SK-N-SH treated with all-trans-retinoic acid at 6 μM for 48 hours (cell line): ENCODE data around the gene DNAAF1.

ENCODE experiments used
- ATAC-seq: fragments of 200-7000 bp; cut with Tn5 transposase; 3 replicates; pipeline ENCODE4 v1.9.1; 2020; ENCODE audit warnings: mild to moderate bottlenecking, moderate library complexity
- BACH2 ChIP-seq: fragments of 250-450 bp; sonication (Bioruptor Pico); IDR thresholded peaks from 2 replicates; pipeline ENCODE4 v1.9.0; 2021; ENCODE audit warnings: mild to moderate bottlenecking, borderline replicate concordance
- CSDC2 ChIP-seq: fragments of 250-450 bp; sonication (Bioruptor Pico); IDR thresholded peaks from 2 replicates; pipeline ENCODE4 v1.5.0; 2020; ENCODE audit warnings: mild to moderate bottlenecking, moderate library complexity
- ESRRG ChIP-seq: fragments of 250-450 bp; sonication (Bioruptor Pico); IDR thresholded peaks from 2 replicates; pipeline ENCODE4 v1.6.1; 2021; ENCODE audit warnings: mild to moderate bottlenecking
- GLIS3 ChIP-seq: fragments of 250-450 bp; sonication (Bioruptor Pico); IDR thresholded peaks from 2 replicates; pipeline ENCODE4 v1.5.0; 2020; ENCODE audit warnings: mild to moderate bottlenecking, moderate library complexity
- ISL1 ChIP-seq: fragments of 250-450 bp; sonication (Bioruptor Pico); IDR thresholded peaks from 2 replicates; pipeline ENCODE4 v2.1.2; 2022; ENCODE audit warnings: mild to moderate bottlenecking, moderate library complexity
- OSR1 ChIP-seq: fragments of 250-450 bp; sonication (Bioruptor Pico); IDR thresholded peaks from 2 replicates; pipeline ENCODE4 v1.8.0; 2022; ENCODE audit warnings: moderate library complexity, mild to moderate bottlenecking, inconsistent platforms
- PATZ1 ChIP-seq: fragments of 250-450 bp; sonication (Bioruptor Pico); IDR thresholded peaks from 2 replicates; pipeline ENCODE4 v1.8.0; 2020; ENCODE audit warnings: mild to moderate bottlenecking, moderate library complexity, borderline replicate concordance
- POU6F1 ChIP-seq: fragments of 250-450 bp; sonication (Bioruptor Pico); IDR thresholded peaks from 2 replicates; pipeline ENCODE4 v1.8.0; 2021; ENCODE audit warnings: low read depth, mild to moderate bottlenecking, moderate library complexity, borderline replicate concordance
- PPARA ChIP-seq: fragments of 250-450 bp; sonication (Bioruptor Pico); IDR thresholded peaks from 2 replicates; pipeline ENCODE4 v1.5.0; 2020; ENCODE audit warnings: mild to moderate bottlenecking, borderline replicate concordance
- RARB ChIP-seq: fragments of 250-450 bp; sonication (Bioruptor Pico); IDR thresholded peaks from 2 replicates; pipeline ENCODE4 v1.8.0; 2021; ENCODE audit warnings: mild to moderate bottlenecking, moderate library complexity
- SNAI2 ChIP-seq: fragments of 250-450 bp; sonication (Bioruptor Pico); IDR thresholded peaks from 2 replicates; pipeline ENCODE4 v1.5.0; 2020; ENCODE audit warnings: mild to moderate bottlenecking, moderate library complexity
- TCF4 ChIP-seq: fragments of 250-450 bp; sonication (Bioruptor Pico); IDR thresholded peaks from 2 replicates; pipeline ENCODE4 v1.8.0; 2021; ENCODE audit warnings: mild to moderate bottlenecking, moderate library complexity, borderline replicate concordance
- TOX ChIP-seq: fragments of 250-450 bp; sonication (Bioruptor Pico); IDR thresholded peaks from 2 replicates; pipeline ENCODE4 v1.8.0; 2021; ENCODE audit warnings: mild to moderate bottlenecking, moderate library complexity, borderline replicate concordance
- TSHZ2 ChIP-seq: fragments of 250-450 bp; sonication (Bioruptor Pico); IDR thresholded peaks from 2 replicates; pipeline ENCODE4 v1.5.0; 2020; ENCODE audit warnings: mild to moderate bottlenecking, moderate library complexity
- ZC3H10 ChIP-seq: fragments of 250-450 bp; sonication (Bioruptor Pico); IDR thresholded peaks from 2 replicates; pipeline ENCODE4 v1.5.1; 2021; ENCODE audit warnings: mild to moderate bottlenecking, moderate library complexity
- ZFP3 ChIP-seq: fragments of 250-450 bp; sonication (Bioruptor Pico); IDR thresholded peaks from 2 replicates; pipeline ENCODE4 v1.5.0; 2020; ENCODE audit warnings: mild to moderate bottlenecking, moderate library complexity
- ZFP30 ChIP-seq: fragments of 450-650 bp; formaldehyde crosslinking; IDR thresholded peaks from 2 replicates; pipeline ENCODE4 v1.5.0; 2022; ENCODE audit warnings: mild to moderate bottlenecking, moderate library complexity
- ZNF565 ChIP-seq: fragments of 450-650 bp; formaldehyde crosslinking; conservative IDR thresholded peaks from 2 replicates; pipeline ENCODE4 v1.5.0; 2020; ENCODE audit warnings: low read depth, mild to moderate bottlenecking, moderate library complexity
- ZNF70 ChIP-seq: fragments of 450-650 bp; formaldehyde crosslinking; IDR thresholded peaks from 2 replicates; pipeline ENCODE4 v1.5.0; 2020; ENCODE audit warnings: mild to moderate bottlenecking, moderate library complexity
- ZNF8 ChIP-seq: fragments of 450-650 bp; formaldehyde crosslinking; IDR thresholded peaks from 2 replicates; pipeline ENCODE4 v1.5.0; 2020; ENCODE audit warnings: mild to moderate bottlenecking, moderate library complexity
- TF ChIP-seq, protein P1 (sequence below): fragments of 250-450 bp; sonication (Bioruptor Pico); IDR thresholded peaks from 2 replicates; pipeline ENCODE4 v1.5.1; 2021; ENCODE audit warnings: mild to moderate bottlenecking, moderate library complexity

Gene DNAAF1

DNA sequence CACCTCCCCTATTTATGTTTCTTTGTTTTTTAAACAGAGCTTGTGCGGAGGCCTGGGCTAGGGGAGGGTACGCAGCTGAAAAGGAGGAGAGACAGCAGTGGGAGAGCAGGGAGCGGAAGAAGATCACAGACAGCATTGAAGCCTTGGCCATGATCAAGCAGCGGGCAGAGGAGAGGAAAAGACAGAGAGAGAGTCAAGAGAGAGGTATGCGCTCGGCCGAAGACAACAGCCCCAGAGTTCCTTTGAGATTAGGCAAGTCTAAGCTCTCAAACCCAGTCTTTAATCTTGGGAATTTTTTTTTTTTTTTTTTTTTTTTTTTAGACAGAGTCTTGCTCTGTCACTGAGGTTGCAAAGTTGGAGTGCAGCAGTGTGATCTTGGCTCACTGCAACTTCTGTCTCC lies 20.6 kb downstream of the DNAAF1 start (continued):
- TF ChIP-seq ZNF70: no peak

DNA sequence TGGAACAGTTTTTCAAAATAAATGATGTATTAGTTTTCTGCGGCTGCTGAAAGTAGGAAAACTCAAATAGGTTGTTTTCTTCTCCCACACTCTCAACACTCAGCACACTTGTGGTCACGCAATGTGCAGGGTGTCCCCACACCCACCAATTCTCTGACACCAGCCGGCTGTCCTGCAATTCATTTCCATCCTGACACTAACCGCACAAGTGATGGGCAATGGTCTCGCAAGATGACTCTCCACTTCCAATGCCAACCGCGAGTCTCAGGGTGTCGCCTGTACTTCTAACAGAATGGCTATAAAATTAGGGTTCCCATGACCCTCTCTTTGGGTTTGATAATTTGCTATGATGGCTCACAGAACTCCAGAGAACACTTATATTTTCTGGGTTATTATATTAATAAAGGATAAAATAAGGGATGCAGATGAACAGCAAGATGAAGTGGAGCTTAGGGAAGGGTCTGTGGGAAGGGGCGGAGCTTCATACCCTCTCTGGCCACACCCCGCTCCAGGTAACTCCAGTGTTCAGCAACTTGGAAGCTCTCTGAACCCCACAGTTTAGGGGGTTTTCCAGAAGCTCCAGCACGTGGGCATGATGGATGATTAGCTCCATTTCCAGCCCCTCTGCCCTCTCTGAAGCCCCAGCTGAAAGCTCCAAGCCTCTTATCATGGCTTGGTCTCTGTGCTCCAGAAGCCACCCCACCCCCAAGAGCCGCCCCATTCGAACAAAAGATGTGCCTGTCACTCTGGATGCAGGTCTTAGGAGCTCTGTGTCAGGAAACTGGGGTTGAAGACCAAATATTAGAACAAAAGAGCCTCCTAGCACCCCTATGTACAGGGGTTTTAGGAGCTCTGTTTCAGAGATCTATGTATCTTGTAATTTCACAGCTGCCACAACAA lies 21.9 kb downstream of the DNAAF1 start:
- TF ChIP-seq RARB (CRISPR knock-in tag) (no peak), GLIS3 (CRISPR knock-in tag) (no peak), ZC3H10 (CRISPR knock-in tag) (no peak), ZNF565 (CRISPR knock-in tag) (no peak), BACH2 (CRISPR knock-in tag) (no peak), PATZ1 (CRISPR knock-in tag) (no peak), ESRRG (no peak), ISL1 (CRISPR knock-in tag) (no peak), TSHZ2 (CRISPR knock-in tag) (no peak), POU6F1 (CRISPR knock-in tag) (no peak), OSR1 (CRISPR knock-in tag) (no peak), ZFP30 (CRISPR knock-in tag) (no peak), PPARA (CRISPR knock-in tag) (no peak), ZNF70 (no peak), SNAI2 (CRISPR knock-in tag) (no peak), TOX (CRISPR knock-in tag) (no peak), ZNF8 (CRISPR knock-in tag) (no peak)
- TF ChIP-seq, protein P1, sequence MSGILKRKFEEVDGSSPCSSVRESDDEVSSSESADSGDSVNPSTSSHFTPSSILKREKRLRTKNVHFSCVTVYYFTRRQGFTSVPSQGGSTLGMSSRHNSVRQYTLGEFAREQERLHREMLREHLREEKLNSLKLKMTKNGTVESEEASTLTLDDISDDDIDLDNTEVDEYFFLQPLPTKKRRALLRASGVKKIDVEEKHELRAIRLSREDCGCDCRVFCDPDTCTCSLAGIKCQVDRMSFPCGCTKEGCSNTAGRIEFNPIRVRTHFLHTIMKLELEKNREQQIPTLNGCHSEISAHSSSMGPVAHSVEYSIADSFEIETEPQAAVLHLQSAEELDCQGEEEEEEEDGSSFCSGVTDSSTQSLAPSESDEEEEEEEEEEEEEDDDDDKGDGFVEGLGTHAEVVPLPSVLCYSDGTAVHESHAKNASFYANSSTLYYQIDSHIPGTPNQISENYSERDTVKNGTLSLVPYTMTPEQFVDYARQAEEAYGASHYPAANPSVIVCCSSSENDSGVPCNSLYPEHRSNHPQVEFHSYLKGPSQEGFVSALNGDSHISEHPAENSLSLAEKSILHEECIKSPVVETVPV: no peak
- no peak for ATAC-seq

- no peak for ATAC-seq
- TF ChIP-seq TSHZ2 (CRISPR knock-in tag) (no peak), TCF4 (no peak), RARB (CRISPR knock-in tag) (no peak), CSDC2 (no peak), ESRRG (no peak), OSR1 (CRISPR knock-in tag) (no peak), ZNF70 (no peak), PATZ1 (CRISPR knock-in tag) (no peak), PPARA (CRISPR knock-in tag) (no peak), ZFP3 (CRISPR knock-in tag) (no peak), ISL1 (CRISPR knock-in tag) (no peak)
Measured at GRCh38 chr16:84169765-84170310, 24.7 kb downstream of the DNAAF1 start.
